Aorta (tissue), 5 donors: ENCODE results near the gene GPR15. TPM values are rescaled to one million over a fixed set of nuclear protein-coding genes. Genes with fewer than 3 reads are reported as not detected.
"Not testable (repeated sequence)": the region's sequence is repeated elsewhere in the genome, so short reads cannot be mapped to it uniquely, and the experiment has no call there.

Experiments used
- ATAC-seq: fragments of 200-7000 bp; cut with Tn5 transposase; one replicate; pipeline ENCODE4 v1.9.1; 2022; ENCODE audit warnings: moderate library complexity; ENCODE audit not compliant: low FRiP score
- DNase-seq, 2 donors: peaks; one replicate each; pipeline ENCODE4 v3.0.0-alpha.2; 2020
- H3K27ac ChIP-seq, 2 donors: one replicate each; pipeline ENCODE4 v1.5.1; 2013; ENCODE audit warnings: low read length in 2 of 2, mild to moderate bottlenecking in 2 of 2, moderate library complexity in 2 of 2, control low read depth in 1 of 2, inconsistent platforms in 1 of 2, low read depth in 1 of 2
- H3K27me3 ChIP-seq, 2 donors: one replicate each; pipeline ENCODE4 v1.6.1; 2013; ENCODE audit warnings: control low read depth in 1 of 2, low read length in 1 of 2, mild to moderate bottlenecking in 1 of 2, moderate library complexity in 1 of 2; ENCODE audit not compliant: insufficient read depth in 2 of 2, control insufficient read depth in 1 of 2
- H3K36me3 ChIP-seq, 2 donors: one replicate each; pipeline ENCODE4 v1.6.1; 2013; ENCODE audit warnings: control low read depth in 1 of 2, low read length in 1 of 2, mild to moderate bottlenecking in 1 of 2; ENCODE audit not compliant: insufficient read depth in 2 of 2, control insufficient read depth in 1 of 2
- H3K4me1 ChIP-seq, 2 donors: one replicate each; pipeline ENCODE4 v1.6.1; 2013; ENCODE audit warnings: low read length in 2 of 2, control low read depth in 1 of 2, mild to moderate bottlenecking in 1 of 2, moderate library complexity in 1 of 2; ENCODE audit not compliant: insufficient read depth in 2 of 2, control insufficient read depth in 1 of 2
- H3K4me3 ChIP-seq, 2 donors: one replicate each; pipeline ENCODE4 v1.5.1; 2013; ENCODE audit warnings: low read length in 2 of 2, control low read depth in 1 of 2, mild to moderate bottlenecking in 1 of 2
- H3K9me3 ChIP-seq: one replicate; pipeline ENCODE4 v1.6.1; 2013; ENCODE audit warnings: mild to moderate bottlenecking, low read length; ENCODE audit not compliant: control insufficient read depth
- WGBS, 2 donors: extraction: QIAGEN DNeasy Blood & Tissue Kit; methylation state at CpG; one replicate each; pipeline ENCODE4 v1.1.7; 2013; 5-methylcytosine and 5-hydroxymethylcytosine counted together
- intact Hi-C, 2 donors: fragments of 100-400 bp; cut with DNase I; formaldehyde crosslinking; loops; one replicate each; pipeline versions ENCODE4 v1.14.2 to v1.15.0; 2022
- polyA plus RNA-seq, 2 donors: library from polyadenylated mRNA; stranded (reverse); fragments of 200-250 nt; gene quantifications; one replicate each; pipeline ENCODE4 v1.2.3, GENCODE V29; 2013
- total RNA-seq, 2 donors: library from RNA; stranded (reverse); fragmentation: NEBNext Ultra II Directional; extraction: Animal tissue kit (Norgen Biotek cat#: 25700); gene quantifications; one replicate each; pipeline ENCODE4 v1.2.1, GENCODE V29; 2021
- donor health status: healthy with polysubstance abuse.
- donor health status: Bipolar disorder and iron deficiency.
- donor health status: DM: no; HTN: no; CAD: no.
- donor health status: DM: no; HTN: no; CAD: no.
- donor health status: DM: yes; HTN: yes; CAD: no.

The GPR15 gene
- total and polyA plus RNA-seq, 4 donors: not detected

DNA sequence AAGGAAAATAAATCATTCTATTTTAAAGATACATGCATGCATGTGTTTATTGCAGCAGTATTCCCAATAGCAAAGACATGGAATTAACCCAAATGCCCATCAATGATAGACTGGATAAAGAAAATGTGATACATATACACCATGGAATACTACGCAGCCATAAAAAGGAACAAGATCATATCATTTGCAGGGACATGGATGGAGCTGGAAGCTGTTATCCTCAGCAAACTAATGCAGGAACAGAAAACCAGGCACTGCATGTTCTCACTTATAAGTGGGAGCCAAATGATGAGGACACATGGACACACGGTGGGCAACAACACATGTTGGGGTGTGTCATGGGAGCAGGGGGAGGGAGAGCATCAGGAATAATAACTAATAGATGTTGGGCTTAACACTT is 28.0 kb downstream of the GPR15 start:
- ATAC-seq, H3K27ac ChIP-seq, H3K4me1 ChIP-seq, H3K36me3 ChIP-seq, DNase-seq, intact Hi-C loops, H3K27me3 ChIP-seq, H3K9me3 ChIP-seq, H3K4me3 ChIP-seq: not testable (repeated sequence)
- WGBS, 2 donors: 96 to 97% methylated on average over 2 of the region's 2 CpGs

DNA sequence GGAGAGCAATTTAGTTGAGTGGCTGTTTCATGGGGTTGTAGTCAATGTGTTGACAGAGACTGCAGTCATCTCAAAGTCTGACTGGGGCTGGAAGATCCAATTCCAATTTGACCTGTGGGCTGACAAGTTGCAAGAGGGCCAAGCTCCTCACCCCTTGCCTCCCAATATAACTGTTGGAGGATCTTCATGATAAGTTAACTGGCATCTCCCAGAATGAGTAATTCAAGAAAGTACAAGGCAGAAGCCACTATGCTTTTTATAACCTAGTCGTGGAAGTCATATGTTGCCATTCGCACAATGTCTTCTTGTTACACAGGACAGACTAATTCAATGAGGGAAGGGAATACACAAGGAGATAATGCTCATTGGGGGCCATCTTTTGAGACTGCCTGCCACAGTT is 29.1 kb downstream of the GPR15 start:
- 93 to 94% methylated on average over 2 of the region's 2 CpGs for WGBS, 2 donors
- intact Hi-C loops: no loop called here
- Histone ChIP-seq H3K36me3 (no peaks in the 10 kb centered on the region), H3K27me3 (no peaks in the 10 kb centered on the region), H3K4me1 (no peaks in the 10 kb centered on the region), H3K9me3 (no peaks in the 10 kb centered on the region), H3K27ac (no peak overlapping the region), H3K4me3 (no peak overlapping the region)
- no peak for DNase-seq
- ATAC-seq: no peak

DNA sequence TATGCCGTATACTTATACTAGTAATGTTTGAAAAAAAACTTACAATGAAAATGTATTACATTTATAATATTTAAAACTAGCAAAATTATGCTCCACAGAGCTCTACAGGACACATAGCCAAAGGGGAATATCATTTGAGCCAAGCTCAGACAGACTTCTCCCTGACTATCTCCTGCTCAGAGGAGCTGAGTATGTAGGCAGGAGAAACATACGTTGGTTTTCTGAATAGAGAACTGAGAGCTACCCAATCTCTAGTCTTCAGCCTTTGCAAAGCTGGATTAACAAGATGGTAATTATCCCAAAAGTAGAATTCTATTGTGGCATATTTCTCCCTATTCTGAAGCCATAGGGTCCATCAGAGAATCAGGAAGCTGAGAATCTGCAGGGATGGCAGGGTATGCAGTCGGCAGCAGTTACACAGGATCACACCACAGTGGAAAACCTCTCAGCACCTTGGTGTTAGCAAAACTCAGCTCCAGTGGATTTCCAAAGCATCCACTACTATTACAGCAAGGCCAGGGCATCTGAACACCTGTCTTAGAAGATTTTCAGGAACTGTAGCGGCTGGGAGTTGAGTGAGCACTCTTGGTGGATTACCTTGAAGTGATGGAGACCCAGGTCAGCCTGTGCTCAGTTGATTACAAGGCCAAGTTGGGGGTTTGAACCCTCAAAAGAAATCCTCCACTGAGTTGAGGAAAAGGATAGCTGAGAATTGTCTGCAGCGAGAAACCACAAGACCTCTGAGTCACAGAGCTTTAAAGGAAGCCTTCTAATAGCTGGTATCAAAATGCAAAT is 30.1 kb downstream of the GPR15 start:
- H3K9me3 ChIP-seq: no peaks in the 10 kb centered on the region
- 77 to 85% methylated on average over 5 of the region's 5 CpGs for WGBS, 2 donors
- DNase-seq: no peak
- H3K4me3 ChIP-seq: no peak overlapping the region
- no peak overlapping the region for H3K27ac ChIP-seq
- no peak for ATAC-seq
- H3K4me1 ChIP-seq: no peaks in the 10 kb centered on the region
- intact Hi-C loops: no loop called here
- H3K27me3 ChIP-seq: no peaks in the 10 kb centered on the region
- H3K36me3 ChIP-seq: no peaks in the 10 kb centered on the region

DNA sequence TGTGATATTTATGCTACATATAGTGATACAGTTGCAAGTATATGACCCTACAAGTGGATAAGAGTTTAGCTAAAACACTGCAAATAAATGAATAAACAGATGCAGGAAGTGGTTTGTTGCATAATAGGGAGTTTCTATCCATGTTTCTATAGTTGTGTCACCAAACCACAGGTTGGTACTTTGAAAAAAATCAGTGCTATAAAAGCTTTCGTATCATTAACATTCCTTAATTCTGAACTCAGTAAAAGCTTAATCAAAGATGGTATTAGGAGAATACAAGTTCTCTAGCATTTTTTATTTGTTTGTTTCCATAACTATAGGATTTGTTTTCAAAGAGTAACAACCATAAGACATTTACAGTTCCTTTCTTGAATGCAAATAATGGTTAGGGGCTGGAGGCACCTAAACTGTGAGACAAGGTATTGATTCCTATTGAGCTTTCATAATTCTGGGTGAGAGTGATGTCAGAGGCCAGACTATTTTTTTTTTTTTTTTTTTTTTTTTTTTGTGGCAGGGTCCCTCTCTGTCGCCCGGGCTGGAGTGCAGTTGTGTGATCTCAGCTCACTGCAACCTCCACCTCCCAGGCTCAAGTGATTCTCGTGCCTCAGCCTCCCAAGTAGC is 32.0 kb downstream of the GPR15 start:
- H3K27ac ChIP-seq: no peak overlapping the region
- no peaks in the 10 kb centered on the region for H3K36me3 ChIP-seq
- H3K4me3 ChIP-seq: no peak overlapping the region
- DNase-seq (no peak), ATAC-seq (no peak)
- WGBS, 2 donors: 74 to 79% methylated on average over 4 of the region's 4 CpGs
- H3K9me3 ChIP-seq: no peaks in the 10 kb centered on the region
- H3K4me1 ChIP-seq: no peaks in the 10 kb centered on the region
- H3K27me3 ChIP-seq: no peaks in the 10 kb centered on the region
- intact Hi-C loops: no loop called here

DNA sequence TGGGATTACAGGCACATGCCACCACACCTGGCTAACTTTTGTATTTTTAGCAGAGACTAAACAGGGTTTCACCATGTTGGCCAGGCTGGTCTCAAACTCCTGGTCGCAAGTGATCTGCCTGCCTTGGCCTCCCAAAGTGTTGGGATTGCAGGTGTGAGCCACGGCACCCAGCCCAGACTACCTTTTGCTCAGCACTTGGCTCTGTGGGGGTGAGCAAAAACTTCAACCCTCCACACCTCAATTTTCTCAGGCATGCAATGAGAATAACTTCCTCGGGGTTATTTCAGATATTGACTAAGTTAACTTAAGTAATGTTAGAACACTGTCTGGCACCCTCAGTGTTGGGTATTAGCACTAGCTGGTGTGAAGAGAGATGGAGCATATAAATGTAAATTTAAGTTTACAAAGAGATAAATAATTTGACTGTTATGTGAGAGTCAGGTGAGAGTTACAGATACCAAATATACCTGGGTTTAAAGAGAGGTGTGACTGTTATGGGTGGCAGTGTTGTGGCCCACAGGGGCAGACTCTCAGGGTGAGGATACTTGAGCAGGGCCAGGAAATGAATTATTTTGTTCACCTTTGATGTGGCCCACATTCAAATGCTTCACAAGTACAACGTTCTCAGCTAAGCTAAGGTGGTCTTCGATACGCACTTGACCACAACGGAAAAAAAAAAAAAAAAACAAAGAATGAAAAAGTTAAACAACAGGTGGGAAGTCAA is 32.7 kb downstream of the GPR15 start:
- intact Hi-C loops: no loop called here
- Histone ChIP-seq H3K9me3 (no peaks in the 10 kb centered on the region), H3K4me3 (no peak overlapping the region), H3K36me3 (no peaks in the 10 kb centered on the region), H3K27me3 (no peaks in the 10 kb centered on the region), H3K27ac (no peak overlapping the region), H3K4me1 (no peaks in the 10 kb centered on the region)
- ATAC-seq: no peak
- 83 to 87% methylated on average over 7 of the region's 7 CpGs for WGBS, 2 donors
- DNase-seq: no peak

DNA sequence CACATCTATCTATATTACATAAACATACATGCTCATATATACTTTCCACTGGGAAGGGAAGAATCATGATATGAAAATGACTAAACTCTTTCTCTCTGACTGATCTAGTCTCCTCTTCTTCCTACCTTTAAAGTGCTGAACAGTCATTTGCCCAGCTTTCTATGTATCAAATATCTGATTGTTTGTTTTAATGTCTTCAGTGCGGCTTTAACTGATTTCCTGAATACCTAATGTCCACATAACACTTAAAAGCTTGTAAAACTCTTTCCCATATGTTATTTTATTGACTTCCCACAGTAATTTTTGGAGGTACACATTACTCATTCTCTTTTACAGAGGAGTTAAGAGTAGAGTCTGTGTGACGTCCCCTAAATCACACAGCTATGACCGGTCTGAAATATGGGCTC is 33.5 kb downstream of the GPR15 start:
- no peaks in the 10 kb centered on the region for H3K36me3 ChIP-seq
- H3K27ac ChIP-seq: no peak overlapping the region
- no peaks in the 10 kb centered on the region for H3K27me3 ChIP-seq
- WGBS, 2 donors: 27 to 38% methylated on average over 3 of the region's 3 CpGs
- H3K4me1 ChIP-seq: no peaks in the 10 kb centered on the region
- intact Hi-C loops: no loop called here
- no peak overlapping the region for H3K4me3 ChIP-seq
- DNase-seq (no peak), ATAC-seq (no peak)
- no peaks in the 10 kb centered on the region for H3K9me3 ChIP-seq

DNA sequence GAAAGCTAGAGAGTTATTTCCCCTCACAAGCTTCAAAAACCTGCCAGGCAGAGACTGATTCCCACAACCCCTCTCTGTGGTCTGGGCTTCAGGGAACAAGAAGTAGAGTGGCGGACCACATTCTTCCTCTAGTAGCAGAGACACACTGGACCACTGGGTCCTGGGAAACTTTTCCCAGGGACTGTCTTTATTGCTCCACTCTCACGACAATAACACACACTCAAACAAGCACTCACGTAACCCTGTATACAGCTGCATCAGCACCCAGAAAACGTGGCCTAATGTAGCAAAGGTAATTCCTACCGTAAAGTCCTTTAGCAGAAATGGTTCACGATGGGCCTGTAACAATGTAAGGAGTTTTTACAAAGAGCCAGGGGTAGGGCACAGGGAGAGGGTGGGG is 34.1 kb downstream of the GPR15 start:
- Histone ChIP-seq H3K9me3 (no peaks in the 10 kb centered on the region), H3K27me3 (no peaks in the 10 kb centered on the region), H3K4me1 (no peaks in the 10 kb centered on the region), H3K27ac (no peak overlapping the region), H3K36me3 (no peaks in the 10 kb centered on the region), H3K4me3 (no peak overlapping the region)
- 63 to 81% methylated on average over 6 of the region's 6 CpGs for WGBS, 2 donors
- ATAC-seq (no peak), DNase-seq (no peak)
- intact Hi-C loops: no loop called here

DNA sequence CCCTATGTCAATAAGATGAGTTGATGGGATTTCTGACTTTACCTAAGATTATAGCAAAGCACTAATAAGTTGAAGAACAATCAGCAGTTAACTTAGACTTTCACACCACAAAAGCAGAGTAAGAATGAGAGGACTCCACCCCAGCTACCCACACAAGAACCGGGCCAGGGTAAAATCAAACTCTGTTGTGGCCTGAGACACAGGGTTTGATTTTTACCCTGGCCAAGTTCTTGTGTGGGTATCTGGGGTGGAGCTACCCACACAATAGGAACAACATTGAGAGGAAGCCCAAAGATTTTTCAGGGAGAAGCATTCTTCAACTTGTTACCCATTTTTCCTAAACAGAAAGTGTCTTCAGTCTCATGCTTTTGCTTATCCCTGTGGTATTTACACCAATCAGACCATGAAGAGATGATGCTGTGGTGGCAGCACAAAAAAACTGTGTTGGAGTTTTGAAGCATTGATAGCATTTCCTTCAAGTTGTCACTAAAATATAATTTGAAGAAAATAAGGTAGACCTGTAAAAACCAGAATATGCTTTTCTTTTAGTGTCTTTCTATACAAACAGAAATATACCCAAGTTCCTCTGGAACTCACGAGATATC is 36.0 kb downstream of the GPR15 start:
- no peak for ATAC-seq
- Histone ChIP-seq H3K4me3 (no peak overlapping the region), H3K4me1 (no peaks in the 10 kb centered on the region), H3K27ac (no peak overlapping the region), H3K9me3 (no peaks in the 10 kb centered on the region), H3K27me3 (no peaks in the 10 kb centered on the region), H3K36me3 (no peaks in the 10 kb centered on the region)
- intact Hi-C loops: no loop called here
- 75 to 81% methylated on average over 2 of the region's 2 CpGs for WGBS, 2 donors
- no peak for DNase-seq
